GM23338 (cell line): ENCODE measurements around the gene CA7. TPM values are rescaled to one million over a fixed set of nuclear protein-coding genes. Genes with fewer than 3 reads are reported as not detected.

Experiments
- ATAC-seq: fragments of 200-7000 bp; cut with Tn5 transposase; 3 replicates; pipeline ENCODE4 v1.9.1; 2020
- DNase-seq: peaks from one replicate; pipeline ENCODE4 v3.0.0-alpha.2; 2015; ENCODE audit warnings: low spot score
- H2AFZ ChIP-seq: fragments of 200-600 bp; sonication (generic); 2 replicates; pipeline ENCODE4 v1.8.0; 2016; ENCODE audit warnings: antibody characterized with exemption, mild to moderate bottlenecking, moderate library complexity
- H3F3A ChIP-seq: fragments of 200-600 bp; sonication (generic); replicated peaks from 2 replicates; pipeline ENCODE4 v1.8.0; 2017; ENCODE audit warnings: antibody characterized with exemption, mixed run types, low read depth
- H3K27ac ChIP-seq: fragments of 200-600 bp; sonication (generic); 2 replicates; pipeline ENCODE4 v1.6.1; 2016; ENCODE audit warnings: low read depth
- H3K27me3 ChIP-seq: fragments of 200-600 bp; sonication (generic); 2 replicates; pipeline ENCODE4 v1.8.0; 2016; ENCODE audit warnings: mild to moderate bottlenecking, mixed run types, moderate library complexity; ENCODE audit not compliant: insufficient read depth
- H3K36me3 ChIP-seq: fragments of 200-600 bp; sonication (generic); 2 replicates; pipeline ENCODE4 v1.8.0; 2016; ENCODE audit warnings: mild to moderate bottlenecking; ENCODE audit not compliant: insufficient read depth
- H3K4me1 ChIP-seq: fragments of 200-600 bp; sonication (generic); 2 replicates; pipeline ENCODE4 v1.8.0; 2016; ENCODE audit warnings: mild to moderate bottlenecking, moderate library complexity; ENCODE audit not compliant: insufficient read depth
- H3K4me2 ChIP-seq: fragments of 200-600 bp; sonication (generic); 2 replicates; pipeline ENCODE4 v1.7.1; 2017; ENCODE audit warnings: mixed run types
- H3K4me3 ChIP-seq: fragments of 200-600 bp; sonication (generic); 2 replicates; pipeline ENCODE4 v1.6.1; 2016; ENCODE audit warnings: mixed run types
- H3K79me2 ChIP-seq: fragments of 200-600 bp; sonication (generic); replicated peaks from 2 replicates; pipeline ENCODE4 v1.8.0; 2017; ENCODE audit warnings: mild to moderate bottlenecking; ENCODE audit not compliant: insufficient read depth
- H3K9me2 ChIP-seq: fragments of 200-600 bp; sonication (generic); 2 replicates; pipeline ENCODE4 v1.8.0; 2017; ENCODE audit not compliant: insufficient read depth
- H4K20me1 ChIP-seq: fragments of 200-600 bp; sonication (generic); replicated peaks from 2 replicates; pipeline ENCODE4 v1.8.0; 2017; ENCODE audit warnings: mild to moderate bottlenecking; ENCODE audit not compliant: insufficient read depth
- H3K27ac Mint-ChIP-seq: 2 replicates; pipeline ENCODE4 v1.8.0; 2020; ENCODE audit warnings: inconsistent platforms, mild to moderate bottlenecking, moderate library complexity, mixed read lengths
- H3K27me3 Mint-ChIP-seq: 3 replicates; pipeline ENCODE4 v1.8.0; 2022; ENCODE audit warnings: low read depth, mild to moderate bottlenecking, moderate library complexity, mixed read lengths, inconsistent platforms; ENCODE audit not compliant: insufficient read depth, poor library complexity
- H3K36me3 Mint-ChIP-seq: 3 replicates; pipeline ENCODE4 v1.8.0; 2021; ENCODE audit warnings: low read depth, mild to moderate bottlenecking, inconsistent platforms, moderate library complexity, mixed read lengths
- H3K4me1 Mint-ChIP-seq: 3 replicates; pipeline ENCODE4 v1.8.0; 2020; ENCODE audit warnings: mild to moderate bottlenecking, inconsistent platforms, mixed read lengths
- H3K4me3 Mint-ChIP-seq: 3 replicates; pipeline ENCODE4 v1.8.0; 2021; ENCODE audit warnings: moderate library complexity, mild to moderate bottlenecking, inconsistent platforms, mixed read lengths
- H3K9me3 Mint-ChIP-seq: 3 replicates; pipeline ENCODE4 v1.8.0; 2020; ENCODE audit warnings: moderate library complexity, mild to moderate bottlenecking, inconsistent platforms, mixed read lengths
- CREB1 ChIP-seq: fragments of 250-450 bp; sonication (Bioruptor Pico); IDR thresholded peaks from 2 replicates; pipeline ENCODE4 v1.5.0; 2020; ENCODE audit warnings: low read depth, mild to moderate bottlenecking, moderate library complexity
- CTCF ChIP-seq, 2 experiments: fragments of 200-600 bp in 1 of 2; sonication (generic) in 1 of 2; conservative IDR thresholded peaks; 2 replicates each; pipeline versions ENCODE4 v1.5.1 to v1.6.1; 2016 to 2017; ENCODE audit warnings: antibody characterized with exemption in 2 of 2, low read depth in 2 of 2, mild to moderate bottlenecking in 2 of 2, moderate library complexity in 1 of 2
- ETS1 ChIP-seq: IDR thresholded peaks from 2 replicates; pipeline ENCODE4 v1.6.1; 2016; ENCODE audit warnings: antibody characterized with exemption
- EZH2 ChIP-seq: fragments of 200-600 bp; sonication (generic); IDR thresholded peaks from one replicate; pipeline ENCODE4 v1.8.0; 2017; ENCODE audit warnings: antibody characterized with exemption, mild to moderate bottlenecking, low read depth; ENCODE audit not compliant: unreplicated experiment
- EZH2phosphoT487 ChIP-seq: fragments of 200-600 bp; sonication (generic); IDR thresholded peaks from one replicate; pipeline ENCODE4 v1.8.1; 2018; ENCODE audit warnings: antibody characterized with exemption; ENCODE audit not compliant: unreplicated experiment
- JUNB ChIP-seq: IDR thresholded peaks from one replicate; pipeline ENCODE4 v1.6.1; 2016; ENCODE audit warnings: antibody characterized with exemption; ENCODE audit not compliant: unreplicated experiment
- NANOG ChIP-seq: IDR thresholded peaks from 2 replicates; pipeline ENCODE4 v1.6.1; 2016; ENCODE audit warnings: antibody characterized with exemption, borderline replicate concordance
- POLR2AphosphoS5 ChIP-seq: IDR thresholded peaks from 2 replicates; pipeline ENCODE4 v1.6.1; 2016; ENCODE audit warnings: antibody characterized with exemption, low read depth
- REST ChIP-seq: IDR thresholded peaks from one replicate; pipeline ENCODE4 v1.6.1; 2018; ENCODE audit warnings: antibody characterized with exemption; ENCODE audit not compliant: unreplicated experiment
- STAT1 ChIP-seq: IDR thresholded peaks from one replicate; pipeline ENCODE4 v1.6.1; 2016; ENCODE audit warnings: antibody characterized with exemption; ENCODE audit not compliant: unreplicated experiment
- ZNF114 ChIP-seq: fragments of 250-450 bp; sonication (Bioruptor Pico); IDR thresholded peaks from 2 replicates; pipeline ENCODE4 v1.5.0; 2020; ENCODE audit warnings: mild to moderate bottlenecking, moderate library complexity
- ZNF331 ChIP-seq: fragments of 250-450 bp; sonication (Bioruptor Pico); IDR thresholded peaks from 2 replicates; pipeline ENCODE4 v1.5.0; 2020; ENCODE audit warnings: low read depth, mild to moderate bottlenecking, moderate library complexity
- polyA plus RNA-seq: library from polyadenylated mRNA; unstranded; fragments of >200 nt; fragmentation: Nextera tagmentation; extraction: Ambion mirVana; gene quantifications from 2 replicates; pipeline ENCODE4 v1.2.1, GENCODE V29; 2016
- total RNA-seq: library from RNA; depleted of rRNA; stranded (reverse); fragments of >200 nt; shearing (Covaris generic); gene quantifications from 2 replicates; pipeline ENCODE4 v1.2.3, GENCODE V29; 2014

CA7 gene
- total and polyA plus RNA-seq, 2 experiments from 2014 or later, result 2.1 to 2.8 TPM

GRCh38 chr16:66891360-66891759 is 47.1 kb downstream of the CA7 start (continued):
- TF ChIP-seq ETS1, result no peak
- TF ChIP-seq POLR2AphosphoS5, result no peak
- no peak for TF ChIP-seq JUNB
- TF ChIP-seq EZH2, result no peak
- no peak for TF ChIP-seq EZH2phosphoT487
- TF ChIP-seq ZNF331, result no peak
- no peak for TF ChIP-seq ZNF114 (CRISPR knock-in tag)
- TF ChIP-seq STAT1, result no peak
- TF ChIP-seq NANOG, result no peak

- Histone ChIP-seq H3K4me3 (no peak overlapping the region), H3K36me3 (no peaks in the 10 kb centered on the region), H3K79me2 (0 out of 2 replicates have a peak, but pooled peaks cover 7% of the 10 kb centered on the region), H2AFZ (no peak overlapping the region), H3K4me1 (no peaks in the 10 kb centered on the region; the same call in 1 of the 2 replicates), H4K20me1 (no peaks in the 10 kb centered on the region; the same call in 1 of the 2 replicates), H3K27ac (no peak overlapping the region), H3K4me2 (no peak overlapping the region), H3K9me2 (no peaks in the 10 kb centered on the region), H3F3A (0 out of 2 replicates have a peak, but pooled peaks cover 4% of the 10 kb centered on the region), H3K27me3 (no peaks in the 10 kb centered on the region)
- H3K4me3 Mint-ChIP-seq, result no peak overlapping the region
- TF ChIP-seq EZH2 (no peak), JUNB (no peak)
- no peak for ATAC-seq
- peaks cover 5% of the 10 kb centered on the region for H3K27me3 Mint-ChIP-seq
- no peaks in the 10 kb centered on the region; the same call in 2 of the 3 replicates for H3K9me3 Mint-ChIP-seq
- peaks cover 21% of the 10 kb centered on the region; the same call in 2 of the 3 replicates for H3K36me3 Mint-ChIP-seq
- peaks cover 7% of the 10 kb centered on the region; the same call in 1 of the 3 replicates for H3K4me1 Mint-ChIP-seq
- no peak for DNase-seq
- H3K27ac Mint-ChIP-seq, result no peak overlapping the region
Observed at GRCh38 chr16:66891797-66892196, 47.6 kb downstream of the CA7 start.

GRCh38 chr16:66894055-66894454 is 49.8 kb downstream of the CA7 start:
- Histone ChIP-seq H3K9me2 (no peaks in the 10 kb centered on the region), H3F3A (0 out of 2 replicates have a peak, but pooled peaks cover 4% of the 10 kb centered on the region), H3K4me1 (no peaks in the 10 kb centered on the region), H3K27ac (no peak overlapping the region), H2AFZ (no peak overlapping the region), H3K4me3 (no peak overlapping the region), H3K27me3 (no peaks in the 10 kb centered on the region), H3K36me3 (no peaks in the 10 kb centered on the region), H4K20me1 (no peaks in the 10 kb centered on the region; the same call in 1 of the 2 replicates), H3K4me2 (no peak overlapping the region), H3K79me2 (no peaks in the 10 kb centered on the region)
- DNase-seq (no peak), ATAC-seq (peak; percentile 22; the same call in 1 of the 3 replicates)
- peaks cover 7% of the 10 kb centered on the region; the same call in 1 of the 3 replicates for H3K36me3 Mint-ChIP-seq
- no peak overlapping the region for H3K27ac Mint-ChIP-seq
- no peaks in the 10 kb centered on the region for H3K4me1 Mint-ChIP-seq
- H3K4me3 Mint-ChIP-seq, result no peak overlapping the region
- no peaks in the 10 kb centered on the region; the same call in 2 of the 3 replicates for H3K9me3 Mint-ChIP-seq
- peaks cover 8% of the 10 kb centered on the region for H3K27me3 Mint-ChIP-seq
- no peak for TF ChIP-seq JUNB
- TF ChIP-seq CREB1 (CRISPR knock-in tag), result no peak
- no peak for TF ChIP-seq ZNF114 (CRISPR knock-in tag)
- no peak for TF ChIP-seq NANOG
- no peak for TF ChIP-seq ZNF331
- TF ChIP-seq REST, result no peak
- no peak for TF ChIP-seq CTCF (conservative IDR thresholded peaks at IDR 0.05; ENCODE audit: low read depth in 2 of 2)
- no peak for TF ChIP-seq EZH2phosphoT487
- TF ChIP-seq POLR2AphosphoS5, result no peak
- TF ChIP-seq STAT1, result no peak
